Gastroesophageal sphincter (tissue), 3 donors: ENCODE data around the gene YPEL5.

Experiments used
- POLR2A ChIP-seq, 2 donors: fragments of 450-650 bp; IDR thresholded peaks; one replicate each; pipeline ENCODE4 v1.6.1; 2017; ENCODE audit warnings: antibody characterized with exemption in 2 of 2, mild to moderate bottlenecking in 2 of 2, moderate library complexity in 1 of 2
- POLR2AphosphoS5 ChIP-seq: sonication (generic); formaldehyde crosslinking; IDR thresholded peaks from one replicate; pipeline ENCODE4 v1.6.1; 2017; ENCODE audit warnings: antibody characterized with exemption
- TF ChIP-seq, protein P1 (sequence below), 4 experiments: fragments of 200-600 bp in 2 of 4; fragments of 450-650 bp in 2 of 4; sonication (generic) in 1 of 4; IDR thresholded peaks; one replicate each; pipeline ENCODE4 v1.5.1; 2017 to 2019; ENCODE audit warnings: antibody characterized with exemption in 4 of 4, mild to moderate bottlenecking in 2 of 4, moderate library complexity in 2 of 4

DNA sequence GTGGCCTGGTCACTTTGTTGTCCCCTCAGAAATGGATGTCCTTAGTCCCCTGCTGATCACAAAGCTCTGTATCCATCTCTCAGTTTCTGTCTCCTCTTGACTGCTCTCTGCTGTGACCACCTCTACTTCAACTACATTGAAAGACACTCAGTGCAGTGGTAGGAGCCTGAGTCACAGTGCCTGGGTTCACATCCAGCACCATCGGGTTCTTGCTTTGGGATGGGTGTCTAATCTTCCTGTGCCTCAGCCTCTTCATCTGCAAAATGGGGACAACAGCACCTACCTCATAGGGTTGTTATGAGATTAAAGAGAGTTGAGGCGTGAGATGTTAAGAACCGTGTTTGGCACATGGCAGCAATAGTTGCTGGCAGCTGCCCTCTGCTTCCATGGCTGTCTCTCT is 30.6 kb downstream of the YPEL5 start:
- TF ChIP-seq, protein P1, sequence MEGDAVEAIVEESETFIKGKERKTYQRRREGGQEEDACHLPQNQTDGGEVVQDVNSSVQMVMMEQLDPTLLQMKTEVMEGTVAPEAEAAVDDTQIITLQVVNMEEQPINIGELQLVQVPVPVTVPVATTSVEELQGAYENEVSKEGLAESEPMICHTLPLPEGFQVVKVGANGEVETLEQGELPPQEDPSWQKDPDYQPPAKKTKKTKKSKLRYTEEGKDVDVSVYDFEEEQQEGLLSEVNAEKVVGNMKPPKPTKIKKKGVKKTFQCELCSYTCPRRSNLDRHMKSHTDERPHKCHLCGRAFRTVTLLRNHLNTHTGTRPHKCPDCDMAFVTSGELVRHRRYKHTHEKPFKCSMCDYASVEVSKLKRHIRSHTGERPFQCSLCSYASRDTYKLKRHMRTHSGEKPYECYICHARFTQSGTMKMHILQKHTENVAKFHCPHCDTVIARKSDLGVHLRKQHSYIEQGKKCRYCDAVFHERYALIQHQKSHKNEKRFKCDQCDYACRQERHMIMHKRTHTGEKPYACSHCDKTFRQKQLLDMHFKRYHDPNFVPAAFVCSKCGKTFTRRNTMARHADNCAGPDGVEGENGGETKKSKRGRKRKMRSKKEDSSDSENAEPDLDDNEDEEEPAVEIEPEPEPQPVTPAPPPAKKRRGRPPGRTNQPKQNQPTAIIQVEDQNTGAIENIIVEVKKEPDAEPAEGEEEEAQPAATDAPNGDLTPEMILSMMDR (IDR thresholded peaks at IDR 0.05), result no peak
- TF ChIP-seq POLR2A (IDR thresholded peaks at IDR 0.05), result no peak
- no peak for TF ChIP-seq POLR2AphosphoS5
